ENCODE data around the gene ZNF124. TPM values are rescaled to one million over a fixed set of nuclear protein-coding genes. Genes with fewer than 3 reads are reported as not detected.

Gene ZNF124
- total RNA-seq, 1 experiment from 2014 or later, result 33.8 TPM

GRCh38 chr1:247111700-247112478 is 59.9 kb downstream of the ZNF124 start:
- H3K27ac Mint-ChIP-seq, result no peak overlapping the region
- peak overlapping the region; percentile 72 for H3K4me3 Mint-ChIP-seq
- H3K27me3 Mint-ChIP-seq (ENCODE audit: low read depth), result peaks cover 54% of the 10 kb centered on the region
- H3K36me3 Mint-ChIP-seq, result no peaks in the 10 kb centered on the region
- DNase-seq (ENCODE audit: low spot score) (peak; percentile 54), ATAC-seq (peak; percentile 84)
- CTCF ChIA-PET, result interaction anchor here (1.5 kb wide), 1 partner anchor 35 kb away, joined by 6 read pairs; no protein-coding TSS in a partner anchor
- POLR2A ChIA-PET, result interaction anchor here (0.6 kb wide), 1 partner anchor 180 kb away, joined by 3 read pairs; the partner anchor contains the start of gene AHCTF1
- H3K4me1 Mint-ChIP-seq, result peaks cover 12% of the 10 kb centered on the region
- H3K9me3 Mint-ChIP-seq, result no peaks in the 10 kb centered on the region
- TF ChIP-seq ZNF512 (CRISPR knock-in tag; IDR thresholded peaks at IDR 0.05; ENCODE audit: borderline replicate concordance) (no peak), KAT7 (CRISPR knock-in tag; IDR thresholded peaks at IDR 0.05; ENCODE audit: borderline replicate concordance) (0 out of 2 replicates have a peak, but pooled peaks have one; percentile 42), MAX (CRISPR knock-in tag; IDR thresholded peaks at IDR 0.05) (peak; percentile 73), ZBTB21 (CRISPR knock-in tag; IDR thresholded peaks at IDR 0.05; ENCODE audit: borderline replicate concordance) (0 out of 2 replicates have a peak, but pooled peaks have one; percentile 31), E2F4 (CRISPR knock-in tag; IDR thresholded peaks at IDR 0.05; ENCODE audit: borderline replicate concordance, low read depth) (0 out of 2 replicates have a peak, but pooled peaks have one; percentile 28), ATF3 (CRISPR knock-in tag; conservative IDR thresholded peaks at IDR 0.05) (no peak), NR1H2 (CRISPR knock-in tag; IDR thresholded peaks at IDR 0.05) (no peak), RELA (CRISPR knock-in tag; IDR thresholded peaks at IDR 0.05; ENCODE audit: borderline replicate concordance) (no peak), EMX1 (CRISPR knock-in tag; IDR thresholded peaks at IDR 0.05) (no peak), TEAD1 (CRISPR knock-in tag; IDR thresholded peaks at IDR 0.05) (no peak), GABPB1 (CRISPR knock-in tag; IDR thresholded peaks at IDR 0.05) (peak; percentile 15; the same call in 1 of the 2 replicates), HMGA2 (CRISPR knock-in tag; IDR thresholded peaks at IDR 0.05) (no peak), ZNF232 (CRISPR knock-in tag; IDR thresholded peaks at IDR 0.05) (no peak), ZNF423 (CRISPR knock-in tag; IDR thresholded peaks at IDR 0.05) (peak; percentile 85), FOXP1 (CRISPR knock-in tag; IDR thresholded peaks at IDR 0.05; ENCODE audit: borderline replicate concordance) (peak; percentile 21), FOXP4 (CRISPR knock-in tag; IDR thresholded peaks at IDR 0.05) (0 out of 2 replicates have a peak, but pooled peaks have one; percentile 23), ZNF532 (CRISPR knock-in tag; IDR thresholded peaks at IDR 0.05; ENCODE audit: borderline replicate concordance) (no peak), ETV6 (CRISPR knock-in tag; IDR thresholded peaks at IDR 0.05) (no peak; the same call in 1 of the 2 replicates), PREB (CRISPR knock-in tag; IDR thresholded peaks at IDR 0.05; ENCODE audit: borderline replicate concordance) (no peak), FOXK1 (CRISPR knock-in tag; IDR thresholded peaks at IDR 0.05) (no peak)

All from WTC11 (cell line).